ENCODE measurements around the gene ACO2.

GRCh38 chr22:41481131-41481830 is 12.4 kb downstream of the ACO2 start:
- TF ChIP-seq, protein P1, sequence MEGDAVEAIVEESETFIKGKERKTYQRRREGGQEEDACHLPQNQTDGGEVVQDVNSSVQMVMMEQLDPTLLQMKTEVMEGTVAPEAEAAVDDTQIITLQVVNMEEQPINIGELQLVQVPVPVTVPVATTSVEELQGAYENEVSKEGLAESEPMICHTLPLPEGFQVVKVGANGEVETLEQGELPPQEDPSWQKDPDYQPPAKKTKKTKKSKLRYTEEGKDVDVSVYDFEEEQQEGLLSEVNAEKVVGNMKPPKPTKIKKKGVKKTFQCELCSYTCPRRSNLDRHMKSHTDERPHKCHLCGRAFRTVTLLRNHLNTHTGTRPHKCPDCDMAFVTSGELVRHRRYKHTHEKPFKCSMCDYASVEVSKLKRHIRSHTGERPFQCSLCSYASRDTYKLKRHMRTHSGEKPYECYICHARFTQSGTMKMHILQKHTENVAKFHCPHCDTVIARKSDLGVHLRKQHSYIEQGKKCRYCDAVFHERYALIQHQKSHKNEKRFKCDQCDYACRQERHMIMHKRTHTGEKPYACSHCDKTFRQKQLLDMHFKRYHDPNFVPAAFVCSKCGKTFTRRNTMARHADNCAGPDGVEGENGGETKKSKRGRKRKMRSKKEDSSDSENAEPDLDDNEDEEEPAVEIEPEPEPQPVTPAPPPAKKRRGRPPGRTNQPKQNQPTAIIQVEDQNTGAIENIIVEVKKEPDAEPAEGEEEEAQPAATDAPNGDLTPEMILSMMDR (IDR thresholded peaks at IDR 0.05) = no peak
- no peak for TF ChIP-seq POLR2A (IDR thresholded peaks at IDR 0.05)
